ENCODE data around the gene PLGRKT.
"Not testable (repeated sequence)": the region's sequence is repeated elsewhere in the genome, so short reads cannot be mapped to it uniquely, and the experiment has no call there.

The PLGRKT gene

DNA sequence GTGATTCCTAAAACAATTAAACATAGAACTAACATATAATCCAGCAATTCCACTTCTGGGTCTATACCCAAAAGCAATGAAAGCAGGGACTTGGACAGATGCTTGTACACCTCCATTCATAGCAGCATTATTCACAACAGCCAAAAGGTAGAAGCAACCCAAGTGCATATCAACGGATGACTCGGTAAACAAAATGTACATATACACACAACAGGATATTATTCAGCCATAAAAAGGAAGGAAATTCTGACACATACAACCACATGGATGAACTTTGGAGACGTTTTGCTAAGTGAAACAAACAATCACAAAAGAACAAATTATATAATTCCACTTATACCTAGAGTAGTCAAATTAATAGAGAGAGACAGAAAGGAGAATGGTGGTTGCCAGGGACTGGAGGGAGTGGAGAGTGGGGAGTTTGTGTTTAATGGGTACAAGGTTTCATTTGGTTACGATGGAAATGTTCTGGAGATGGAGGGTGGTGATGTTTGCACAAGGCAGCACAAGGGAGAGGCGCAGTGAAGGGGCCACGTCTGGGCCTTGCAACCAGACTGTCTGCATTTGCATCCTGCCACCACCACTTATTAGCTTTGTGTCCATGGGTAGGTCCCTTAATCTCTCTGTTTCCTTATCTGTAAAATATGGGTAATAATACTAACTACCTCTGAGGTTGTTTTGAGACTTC lies 61.8 kb downstream of the PLGRKT start:
- no peak for DNase-seq (ENCODE audit: low spot score)

DNA sequence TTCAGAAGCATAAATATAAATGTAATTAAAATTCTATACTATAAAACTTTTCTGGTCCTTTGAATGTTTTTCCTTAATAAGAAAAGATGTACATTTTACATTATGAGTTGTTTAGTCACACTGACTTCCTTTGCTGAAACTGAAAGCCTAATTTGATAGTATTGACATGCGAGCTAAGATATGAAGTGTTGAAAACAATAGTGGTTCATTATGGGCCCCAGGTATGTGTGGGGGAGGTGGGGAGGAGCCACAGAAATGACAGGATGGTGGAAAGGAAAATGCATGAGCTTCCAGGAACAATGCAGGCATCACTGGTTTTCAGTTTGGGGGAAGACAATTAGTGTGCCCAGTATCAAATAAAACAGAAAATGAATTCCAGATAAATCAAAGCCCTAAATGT lies 62.6 kb downstream of the PLGRKT start:
- no peak for DNase-seq (ENCODE audit: low spot score)

DNA sequence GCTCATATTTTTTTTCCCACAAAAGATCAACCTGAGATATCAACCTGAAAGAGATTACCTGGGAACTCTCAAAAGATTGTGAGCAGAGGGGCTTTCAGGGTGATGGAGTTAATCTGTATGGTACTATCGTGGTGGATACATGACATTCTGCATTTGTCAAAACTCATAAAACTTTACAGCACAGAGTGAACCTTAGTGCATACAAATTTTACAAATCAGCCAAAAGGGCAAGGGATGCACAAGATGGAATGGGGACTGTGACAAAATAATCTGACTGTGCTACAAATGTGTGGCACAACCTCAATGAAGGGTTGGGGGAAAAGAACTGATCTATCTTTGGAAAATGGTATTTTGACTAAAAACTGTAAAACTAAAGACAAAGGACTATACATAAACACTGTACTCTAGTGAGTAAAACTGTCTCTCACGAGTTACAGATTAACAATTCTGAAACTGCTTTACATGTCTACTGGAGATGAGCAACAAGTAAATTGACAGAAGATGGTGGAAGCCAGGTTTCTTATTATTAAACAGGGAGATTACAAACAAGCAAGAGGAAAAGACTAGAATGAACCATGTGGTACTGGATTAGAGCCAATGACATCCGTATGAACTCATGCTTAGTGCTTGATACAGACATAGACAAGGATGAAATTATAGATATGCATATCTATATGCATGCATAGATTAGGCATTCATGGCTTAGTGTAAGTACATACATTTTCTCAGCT lies 73.3 kb downstream of the PLGRKT start:
- DNase-seq (ENCODE audit: low spot score), result no peak

DNA sequence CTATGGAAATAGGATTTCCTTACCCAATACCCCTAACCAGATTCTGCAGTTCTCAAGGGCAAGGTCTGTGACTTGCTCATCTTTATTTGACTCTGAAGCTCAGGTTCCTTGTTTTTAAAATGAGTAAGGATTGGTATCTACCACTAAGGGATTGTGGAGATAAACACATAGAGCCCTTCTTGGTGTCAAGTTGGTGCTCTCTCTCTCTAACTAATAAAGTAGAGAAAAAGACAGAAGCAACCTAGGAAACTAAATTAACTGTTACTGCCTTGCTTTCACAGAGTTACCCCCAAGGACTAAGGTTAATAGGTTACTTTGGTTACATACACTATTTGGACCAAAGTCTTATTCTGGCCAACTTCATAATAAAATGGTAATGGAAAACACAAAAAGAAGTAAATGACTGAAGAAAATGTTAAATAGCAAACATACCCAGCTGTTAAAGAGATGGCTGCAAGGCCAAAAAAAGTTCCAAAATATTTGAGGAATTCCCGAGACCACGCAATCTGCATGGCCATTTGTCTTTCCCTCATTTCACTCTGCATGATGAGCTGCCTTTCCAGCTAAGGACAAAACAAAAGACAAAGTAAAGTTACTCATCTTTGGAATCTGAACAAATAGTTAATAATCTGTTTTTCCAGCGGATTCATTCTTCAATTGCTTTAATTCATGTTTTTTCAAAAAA lies 76.3 kb downstream of the PLGRKT start:
- no peak for DNase-seq (ENCODE audit: low spot score)

DNA sequence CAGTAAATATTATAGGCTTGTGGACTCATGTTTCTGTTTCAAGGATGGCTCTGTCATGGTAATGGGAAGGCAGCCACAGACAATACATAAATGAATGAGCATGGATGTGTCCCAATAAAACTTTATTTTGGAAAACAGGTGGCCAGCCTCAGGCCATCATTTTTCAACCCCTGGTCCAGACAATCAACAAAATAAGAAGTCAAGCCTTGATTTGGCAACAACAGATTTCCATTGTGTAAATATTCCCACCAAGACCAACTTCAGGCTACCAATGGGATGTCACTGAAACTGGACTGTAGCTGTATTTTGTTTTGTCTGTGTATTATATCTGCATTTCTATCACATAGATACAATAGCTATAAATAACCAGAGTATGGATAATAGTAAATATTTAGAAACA lies 77.4 kb downstream of the PLGRKT start:
- no peak for DNase-seq (ENCODE audit: low spot score)

DNA sequence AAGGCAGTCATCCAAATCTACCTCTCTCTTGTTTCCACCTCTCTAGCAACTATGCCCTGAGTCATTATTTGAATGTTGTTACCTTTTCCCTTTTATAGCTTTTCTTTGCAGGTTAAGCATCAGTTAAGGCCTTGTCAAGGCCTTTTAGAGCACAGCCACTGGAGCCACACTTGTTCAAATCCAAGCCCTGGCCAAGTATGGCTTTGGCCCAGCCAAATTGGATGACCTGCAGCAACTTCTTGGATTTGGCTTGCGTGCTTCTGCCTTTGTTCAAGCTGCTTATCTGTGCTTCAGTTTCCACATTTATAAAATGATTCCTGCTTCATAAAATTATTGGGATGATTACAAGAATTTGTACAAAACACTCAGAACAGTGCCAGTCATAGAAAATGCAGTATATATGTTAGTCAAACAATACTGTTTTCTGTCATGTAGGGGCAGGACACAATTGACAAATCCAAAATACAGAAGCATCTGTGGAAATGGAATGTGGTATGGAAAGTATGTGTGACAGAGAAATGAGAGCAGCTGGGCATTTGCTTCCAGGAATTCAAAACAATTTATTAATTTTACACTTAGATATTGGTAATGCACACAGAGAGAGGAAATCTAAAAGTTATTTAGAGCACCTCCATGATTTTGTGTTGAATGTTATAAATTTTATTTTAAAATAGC lies 80.2 kb downstream of the PLGRKT start:
- DNase-seq (ENCODE audit: low spot score), result no peak

DNA sequence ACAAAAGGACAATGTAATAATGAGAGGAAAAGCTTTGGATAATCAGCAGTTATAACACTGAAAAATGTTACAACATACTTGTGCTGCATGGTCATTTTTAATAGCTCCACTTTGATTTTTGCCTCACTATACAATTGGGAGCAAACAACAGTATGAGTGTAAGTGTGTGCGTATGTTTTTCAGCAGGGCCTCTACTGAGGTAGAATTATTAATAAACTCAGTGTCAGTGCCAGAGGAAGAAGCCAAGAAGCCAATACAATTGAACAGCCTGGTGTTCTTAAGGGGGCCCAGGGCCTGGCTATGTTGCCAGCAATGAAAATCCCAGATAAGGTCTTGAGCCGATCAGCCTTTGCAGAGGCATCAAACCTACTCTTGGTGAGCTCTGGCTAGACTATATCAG lies 81.9 kb downstream of the PLGRKT start:
- no peak for DNase-seq (ENCODE audit: low spot score)

DNA sequence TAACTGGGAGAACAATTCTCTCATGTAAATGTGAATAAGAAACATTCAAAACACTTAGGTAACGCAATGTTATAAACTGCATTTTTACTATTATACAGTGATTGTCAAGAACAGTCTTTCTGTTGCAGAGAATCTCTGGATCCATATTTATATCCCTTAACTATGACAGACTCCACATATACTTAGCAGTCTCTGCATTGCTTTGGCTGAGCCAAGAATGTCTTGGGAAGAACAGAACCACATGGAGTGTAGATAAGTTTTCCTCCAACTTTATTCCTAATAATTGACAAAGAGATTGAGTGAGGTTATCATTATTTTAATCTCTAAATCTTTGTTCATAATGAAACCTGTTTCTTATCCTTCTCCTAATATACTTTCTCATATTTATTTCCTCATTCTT lies 82.5 kb downstream of the PLGRKT start:
- no peak for DNase-seq (ENCODE audit: low spot score)

DNA sequence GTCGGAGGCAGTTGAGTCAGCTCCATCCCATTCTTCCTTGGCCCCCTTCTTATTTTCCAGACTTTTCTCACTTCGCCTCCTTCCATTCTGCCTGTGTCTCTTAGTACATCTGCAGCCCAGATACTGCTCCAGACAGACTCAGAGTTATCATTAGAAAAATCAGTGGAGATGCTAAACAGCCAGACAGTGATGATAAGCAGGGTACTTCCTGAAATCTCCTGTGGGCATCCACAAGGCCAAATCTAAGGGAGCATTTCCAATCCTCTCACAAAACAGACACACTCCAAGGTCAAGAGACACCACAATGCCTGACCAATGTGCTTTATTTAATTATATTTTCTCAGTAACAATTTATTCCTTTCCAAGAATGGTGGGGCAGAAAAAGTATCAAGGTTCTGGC lies 83.5 kb downstream of the PLGRKT start:
- no peak for DNase-seq (ENCODE audit: low spot score)

DNA sequence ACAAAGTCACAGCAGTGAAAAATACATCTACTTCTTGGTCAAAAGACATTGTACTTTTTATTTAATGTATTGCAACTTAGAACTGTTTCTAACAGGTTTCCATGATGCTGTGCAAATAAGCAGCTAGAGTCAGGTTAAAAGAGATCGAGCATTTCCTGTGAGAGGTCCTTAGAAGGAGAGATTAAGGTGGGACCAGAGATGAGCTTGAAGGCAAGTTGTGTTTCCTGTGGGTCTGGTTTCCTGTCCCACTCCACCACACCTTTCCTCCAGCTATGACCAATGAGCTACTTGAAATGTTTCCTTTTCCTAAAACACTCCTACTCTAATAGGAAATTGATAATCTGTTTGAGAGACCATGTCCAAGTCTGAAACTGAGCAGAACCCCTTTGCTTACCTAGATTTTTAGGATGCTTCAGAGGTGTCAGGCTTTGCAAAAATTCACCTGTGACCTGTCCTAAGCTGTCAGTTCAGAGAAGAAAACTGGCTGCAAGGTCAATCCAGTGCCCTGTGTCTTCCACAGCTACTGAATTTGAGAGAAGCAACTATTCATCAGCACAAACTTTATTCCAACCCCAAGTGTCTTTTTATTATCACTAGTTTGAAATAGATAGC lies 85.0 kb downstream of the PLGRKT start:
- DNase-seq (ENCODE audit: low spot score), result no peak

DNA sequence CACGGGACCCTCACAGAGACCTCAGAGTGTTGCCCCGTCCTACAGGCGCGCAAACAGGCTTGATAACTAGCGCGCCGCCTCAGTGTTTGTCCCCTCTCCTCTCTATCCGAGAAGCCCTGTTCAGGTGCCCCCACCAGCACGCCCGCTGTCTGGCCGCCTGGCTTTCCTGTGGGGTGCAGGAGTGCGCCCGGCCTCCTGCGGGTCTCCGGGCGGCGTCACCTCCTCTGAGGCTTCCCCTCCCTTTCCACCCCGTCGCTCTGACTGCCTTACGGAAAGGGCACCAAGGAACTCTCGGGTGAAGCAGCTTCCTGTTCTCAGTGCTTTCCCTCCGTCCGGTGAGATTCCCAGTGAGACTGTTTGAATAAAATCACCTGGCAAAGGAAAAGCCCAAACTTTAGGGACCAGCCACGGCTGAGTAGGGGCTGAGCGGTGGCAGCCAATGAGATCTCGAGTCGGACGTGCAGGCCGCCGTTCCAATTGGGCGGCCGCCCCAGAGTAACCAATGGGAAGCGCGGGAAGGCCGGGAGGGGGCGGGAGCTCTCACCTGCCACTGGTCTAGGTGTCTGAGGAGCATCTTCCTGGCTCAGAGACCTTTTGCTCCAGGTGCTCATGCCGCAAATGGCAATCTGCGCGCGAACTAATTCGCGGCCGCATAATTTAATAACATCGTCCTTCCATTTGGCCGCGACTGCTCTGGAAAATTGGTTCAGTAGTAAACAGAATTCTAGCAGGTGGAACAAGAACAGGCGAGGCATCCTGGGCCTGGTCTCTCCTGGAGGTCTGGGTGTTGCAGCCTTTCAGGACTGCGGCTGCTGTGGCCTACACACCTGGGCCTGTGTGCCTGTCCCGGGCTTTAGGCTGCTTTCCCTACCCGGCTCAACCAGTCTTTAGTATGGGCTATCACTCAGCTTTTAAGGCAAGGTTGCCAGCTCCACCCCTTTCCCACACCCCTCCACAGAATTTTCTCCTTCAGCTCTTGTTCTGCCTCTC lies 98.4 kb downstream of the PLGRKT start, which contains the start of gene RLN1:
Gene RLN1, minus strand, starts transcription at position 885 of the 990 bp plus-strand sequence. Its CDS starts 130 bp downstream, at position 755.
- DNase-seq (ENCODE audit: low spot score), result peak; percentile 51

DNA sequence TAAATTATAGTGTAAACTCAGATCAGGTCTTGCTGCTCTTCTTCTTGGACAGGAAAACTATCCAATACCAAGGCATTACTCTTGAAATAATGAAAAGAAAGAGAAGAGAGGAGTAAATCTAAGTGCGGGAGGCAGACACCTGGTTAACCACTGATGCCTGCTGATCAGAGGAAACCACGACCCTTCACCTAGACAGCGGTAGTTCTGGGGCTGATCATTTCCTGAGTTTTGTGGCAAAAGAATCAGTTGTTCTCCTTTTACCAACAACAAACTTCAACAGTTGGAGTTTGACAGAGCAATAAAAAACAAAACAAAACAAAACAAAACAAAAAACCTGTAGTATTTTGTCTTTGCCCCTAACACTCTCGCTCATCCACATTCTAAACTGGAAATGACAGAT lies 101.0 kb downstream of the PLGRKT start:
- DNase-seq (ENCODE audit: low spot score), result no peak

DNA sequence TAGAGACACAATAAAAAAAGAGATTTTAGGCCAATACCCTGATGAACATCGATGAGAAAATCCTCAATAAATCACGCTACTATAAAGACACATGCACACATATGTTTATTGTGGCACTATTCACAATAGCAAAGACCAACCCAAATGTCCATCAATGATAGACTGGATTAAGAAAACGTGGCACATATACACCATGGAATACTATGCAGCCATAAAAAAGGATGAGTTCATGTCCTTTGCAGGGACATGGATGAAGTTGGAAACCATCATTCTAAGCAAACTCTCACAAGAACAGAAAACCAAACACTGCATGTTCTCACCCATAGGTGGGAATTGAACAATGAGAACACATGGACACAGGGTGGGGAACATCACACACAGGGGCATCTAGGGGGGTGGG lies 106.4 kb downstream of the PLGRKT start:
- not testable (repeated sequence) for DNase-seq (ENCODE audit: low spot score)

DNA sequence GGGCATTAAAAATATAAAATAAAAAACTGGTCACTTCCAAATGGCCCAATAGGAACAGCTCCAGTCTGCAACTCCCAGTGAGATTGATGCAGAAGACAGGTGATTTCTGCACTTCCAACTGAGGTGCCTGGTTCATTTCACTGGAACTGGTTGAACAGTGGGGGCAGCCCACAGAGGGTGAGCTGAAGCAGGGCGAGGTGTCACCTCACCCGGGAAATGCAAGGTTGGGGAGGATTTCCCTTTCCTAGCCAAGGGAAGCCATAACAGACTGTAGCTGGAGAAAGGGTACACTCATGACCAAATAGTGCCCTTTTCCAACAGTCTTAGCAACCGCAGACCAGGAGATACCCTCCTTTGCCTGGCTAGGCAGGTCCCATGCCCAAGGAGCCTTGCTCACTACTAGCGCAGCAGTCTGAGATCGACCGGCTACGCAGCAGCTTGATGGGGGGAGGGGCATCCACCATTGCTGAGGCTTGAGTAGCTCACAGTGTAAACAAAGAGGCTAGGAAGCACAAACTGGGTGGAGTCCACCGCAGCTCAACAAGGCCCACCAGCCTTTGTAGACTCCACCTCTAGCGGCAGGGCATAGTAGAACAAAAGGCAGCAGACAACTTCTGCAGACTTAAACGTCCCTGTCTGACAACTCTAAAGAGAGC lies 110.7 kb downstream of the PLGRKT start:
- peak; percentile 78 for DNase-seq (ENCODE audit: low spot score)

DNA sequence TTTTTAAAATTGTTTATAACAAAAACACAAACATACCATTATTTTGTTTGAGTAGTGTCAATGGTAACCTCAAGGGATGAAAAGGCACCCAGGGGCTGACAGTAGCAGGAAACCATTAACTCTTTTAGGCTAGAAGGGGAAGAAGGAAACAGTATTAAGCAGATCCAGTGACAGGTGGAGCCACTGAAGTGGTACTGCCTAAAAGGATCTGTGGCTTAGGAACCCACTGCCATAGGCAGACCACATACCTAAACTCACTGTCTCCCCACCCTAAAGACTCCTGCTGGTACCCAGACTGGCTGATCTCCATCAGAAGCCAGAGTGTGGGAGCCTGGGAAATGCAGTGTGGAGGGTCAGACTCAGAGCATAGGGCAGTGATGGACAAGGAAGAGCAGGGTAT lies 111.5 kb downstream of the PLGRKT start:
- no peak for DNase-seq (ENCODE audit: low spot score)

DNA sequence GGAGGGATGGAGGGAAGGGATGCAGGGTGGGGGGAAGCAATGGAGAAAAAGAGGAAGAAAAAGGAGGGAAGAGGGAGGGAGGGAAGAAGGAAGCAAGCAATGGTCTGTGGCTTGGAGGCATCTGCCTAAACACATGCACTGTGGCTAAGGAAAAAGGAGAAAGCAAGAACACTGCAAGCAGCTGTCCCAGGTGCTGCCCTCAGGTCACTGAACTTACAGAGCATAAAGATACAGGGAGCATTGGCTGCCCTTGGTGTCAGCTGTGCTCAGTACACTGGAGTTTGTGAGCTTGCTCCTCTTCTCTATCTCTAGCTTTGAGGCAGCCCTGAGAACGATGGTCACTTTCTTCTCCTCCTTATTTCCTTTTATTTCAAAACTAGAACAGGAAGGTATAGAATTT lies 116.1 kb downstream of the PLGRKT start:
- DNase-seq (ENCODE audit: low spot score), result not testable (repeated sequence)

DNA sequence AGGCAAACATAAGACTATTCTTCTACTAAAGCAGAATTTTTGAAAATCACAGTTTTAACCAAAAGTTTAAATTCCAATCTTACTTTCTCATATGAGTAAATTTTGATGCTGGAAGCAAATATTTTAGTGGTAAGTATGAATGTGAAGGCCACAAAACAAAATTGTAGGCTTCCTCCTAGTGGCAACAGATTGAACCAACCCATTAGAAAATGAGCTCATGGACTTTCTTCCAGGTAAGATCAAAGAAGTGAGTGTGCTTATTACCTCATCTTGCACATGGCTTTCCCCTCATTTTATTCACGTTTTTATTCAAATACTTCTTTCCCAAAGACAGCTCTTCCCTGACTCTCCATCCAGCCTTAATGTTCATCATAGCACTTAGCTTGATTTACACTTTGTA lies 116.7 kb downstream of the PLGRKT start:
- no peak for DNase-seq (ENCODE audit: low spot score)

DNA sequence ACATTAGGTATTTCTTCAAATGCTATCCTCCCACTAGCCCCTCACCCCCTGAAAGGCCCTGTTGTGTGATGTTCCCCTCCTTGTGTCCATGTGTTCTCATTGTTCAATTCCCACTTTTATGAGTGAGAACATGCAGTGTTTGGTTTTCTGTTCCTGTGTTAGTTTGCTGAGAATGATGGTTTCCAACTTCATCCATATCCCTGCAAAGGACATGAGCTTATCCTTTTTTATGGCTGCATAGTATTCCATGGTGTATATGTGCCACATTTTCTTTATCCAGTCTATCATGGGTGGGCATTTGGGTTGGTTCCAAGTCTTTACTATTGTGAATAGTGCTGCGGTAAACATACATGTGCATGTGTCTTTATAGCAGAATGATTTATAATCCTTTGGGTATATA lies 121.3 kb downstream of the PLGRKT start:
- DNase-seq (ENCODE audit: low spot score), result not testable (repeated sequence)

DNA sequence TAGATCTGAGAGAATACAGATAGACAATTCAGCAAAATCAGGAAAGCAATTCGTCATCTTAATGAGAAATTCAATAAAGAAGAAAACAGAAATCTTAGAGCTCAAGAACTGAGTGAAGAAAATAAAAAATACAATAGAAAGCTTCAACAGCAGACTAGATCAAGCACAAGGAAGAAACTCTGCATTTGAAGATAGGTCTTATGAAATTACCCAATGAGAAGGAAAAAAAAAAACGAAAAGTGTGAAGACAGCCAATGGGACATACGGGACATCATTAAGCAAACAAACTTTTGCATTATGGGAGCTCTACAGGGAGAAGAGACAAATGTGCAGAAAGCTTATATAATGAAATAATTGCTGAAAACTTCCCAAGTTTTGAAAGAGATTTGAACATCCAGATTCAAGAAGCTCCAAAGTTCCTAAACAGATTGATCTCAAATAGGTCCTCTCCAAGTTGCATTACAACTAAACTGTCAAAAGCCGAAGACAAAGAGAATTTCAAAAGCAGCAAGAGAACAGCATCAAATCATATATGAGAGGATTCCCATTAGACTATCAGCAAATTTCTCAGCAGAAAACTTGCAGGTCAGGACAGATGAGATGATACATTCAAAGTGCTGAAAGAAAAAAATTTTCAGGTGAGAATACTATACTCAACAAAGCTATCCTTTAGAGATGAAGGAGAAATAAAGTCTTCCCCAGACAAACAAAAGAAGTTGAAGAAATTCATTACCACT lies 122.4 kb downstream of the PLGRKT start:
- DNase-seq (ENCODE audit: low spot score), result no peak

DNA sequence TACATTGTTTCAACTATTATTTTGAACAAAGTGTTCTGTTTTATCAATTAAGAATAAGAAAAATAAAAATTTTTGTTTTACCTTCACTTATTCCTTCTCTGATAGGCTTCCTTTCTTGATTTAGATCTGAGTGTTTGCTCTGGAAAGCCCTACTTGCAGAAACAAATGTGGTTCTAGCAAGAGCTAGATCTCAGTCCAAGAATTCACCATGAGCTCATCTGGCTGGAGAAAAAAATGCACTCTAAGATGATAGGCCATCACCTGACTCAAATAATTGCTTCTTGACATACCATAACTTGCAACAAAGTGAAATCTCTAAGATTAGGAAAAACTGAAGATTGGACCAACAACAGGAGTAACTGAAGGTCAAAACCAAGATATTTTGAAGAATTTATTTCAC lies 126.9 kb downstream of the PLGRKT start:
- DNase-seq (ENCODE audit: low spot score), result no peak
